GM19025 (cell line): Measurements from ENCODE around the gene INPP4A.

Experiments
- ATAC-seq: cut with Tn5 transposase; IDR thresholded peaks from one replicate; pipeline ENCODE4 v1.9.1; 2021; ENCODE audit warnings: mild to moderate bottlenecking, low read depth, moderate library complexity; ENCODE audit not compliant: unreplicated experiment

Gene INPP4A

GRCh38 chr2:98458667-98459380, 14.2 kb downstream of the INPP4A start:
- ATAC-seq: no peak

DNA sequence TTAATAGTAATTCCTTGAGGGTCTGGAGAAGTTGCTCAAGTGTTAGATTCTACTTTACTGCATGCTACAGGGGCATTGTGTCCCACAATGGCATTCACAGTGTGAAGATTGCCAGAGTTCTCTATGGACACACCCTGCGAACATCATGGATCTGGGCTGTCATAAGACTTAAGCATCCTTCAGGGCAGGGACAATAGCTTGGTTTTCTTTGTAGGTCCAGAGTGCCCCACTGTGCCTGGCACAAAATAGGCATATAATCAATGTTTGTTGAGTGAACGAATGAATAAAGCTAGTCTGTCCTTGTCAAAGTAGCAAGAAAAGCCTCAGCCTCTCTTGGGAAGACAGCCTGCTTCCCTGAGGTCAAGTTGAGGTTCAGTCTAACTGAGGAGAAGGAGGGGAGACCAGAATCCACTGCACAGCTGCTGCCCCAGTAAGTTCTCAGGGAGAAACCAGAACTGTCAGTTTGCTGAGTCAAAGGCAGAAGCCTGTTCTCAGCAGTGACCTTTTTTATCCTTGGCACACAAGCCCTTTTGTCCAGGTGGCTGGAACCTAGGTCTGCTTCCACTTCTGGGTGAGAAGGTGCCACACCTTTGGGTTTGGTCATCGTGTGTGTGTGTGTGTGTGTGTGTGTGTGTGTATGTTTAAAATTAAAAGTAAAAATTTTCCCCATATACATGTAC, 15.0 kb downstream of the INPP4A start:
- no peak for ATAC-seq

- ATAC-seq: peak; percentile 65
These were observed 16.2 kb downstream of the INPP4A start for GRCh38 chr2:98460573-98461497.

DNA sequence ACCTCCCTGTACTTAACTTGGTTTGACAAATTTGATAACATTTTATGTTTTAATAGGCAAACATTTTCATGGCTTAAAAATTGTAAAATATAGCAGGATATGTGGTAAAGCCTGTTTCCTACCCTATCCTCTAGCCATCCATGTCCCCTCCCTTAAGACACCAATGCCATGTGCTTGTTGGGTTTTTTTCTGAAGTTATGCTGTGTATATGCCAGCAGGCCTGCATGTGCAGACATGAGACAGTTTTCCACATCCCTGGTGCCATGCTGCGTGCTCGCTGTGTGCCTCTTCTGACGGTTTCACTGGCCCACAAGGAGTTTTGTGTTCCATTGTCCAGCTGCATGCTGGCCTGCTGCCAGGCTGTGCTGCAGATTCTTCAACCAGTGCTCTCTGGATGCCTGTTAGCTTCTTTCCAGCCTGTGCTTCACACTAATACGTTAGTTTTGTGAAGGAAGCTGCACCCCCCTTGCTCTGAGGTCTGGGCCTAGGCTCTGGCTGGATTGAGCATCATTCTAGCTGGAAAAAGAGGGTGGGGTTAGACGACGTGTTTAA, 16.9 kb downstream of the INPP4A start:
- no peak for ATAC-seq

DNA sequence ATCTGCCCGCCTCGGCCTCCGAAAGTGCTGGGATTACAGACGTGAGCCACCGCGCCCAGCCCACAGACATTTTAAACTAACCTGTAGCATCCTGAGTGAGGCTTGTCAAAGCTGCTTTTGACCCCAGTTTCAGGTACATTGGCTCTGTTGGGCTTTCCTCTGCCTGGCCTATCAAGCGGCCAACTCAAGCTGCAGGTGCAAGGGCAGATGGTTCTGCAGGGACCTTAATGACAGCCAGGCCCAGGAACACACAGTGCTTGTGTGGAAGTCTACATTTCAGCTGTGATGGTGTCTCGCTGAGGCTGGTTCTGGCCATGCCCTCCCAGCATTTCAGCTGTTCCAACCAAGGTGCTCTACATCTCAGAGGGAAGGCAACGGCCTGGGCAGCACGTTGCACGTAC, 18.4 kb downstream of the INPP4A start:
- no peak for ATAC-seq

- ATAC-seq: no peak
These were observed 18.9 kb downstream of the INPP4A start for GRCh38 chr2:98463551-98463971.

- ATAC-seq: no peak
These were observed 19.5 kb downstream of the INPP4A start for GRCh38 chr2:98463988-98464771.

DNA sequence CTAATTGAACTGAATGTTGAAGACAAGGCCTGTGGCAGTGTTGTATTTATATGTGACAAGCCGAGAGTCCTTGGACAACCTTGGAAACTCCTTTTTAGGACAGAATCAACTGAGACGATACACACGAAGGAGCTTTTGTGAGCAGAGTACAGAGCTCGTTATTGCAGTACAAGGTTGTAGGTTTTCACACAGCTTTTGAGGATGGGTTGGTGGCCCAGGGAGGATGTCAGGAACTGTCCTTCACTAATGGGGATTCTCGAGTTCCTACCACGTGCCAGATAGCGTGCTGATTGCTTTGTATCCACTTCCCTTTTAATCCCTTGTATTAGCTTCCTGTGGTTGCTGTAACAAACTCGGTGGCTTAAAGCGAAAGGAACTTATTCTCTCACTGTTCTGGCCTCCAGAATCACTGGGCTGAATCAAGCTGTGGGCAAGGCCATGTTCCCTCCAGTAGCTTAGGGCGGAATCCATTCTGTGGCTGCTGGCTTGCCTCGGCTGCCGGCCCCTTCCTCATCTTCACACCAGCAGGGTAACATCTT, 20.2 kb downstream of the INPP4A start:
- ATAC-seq: peak; percentile 24

- peak; percentile 33 for ATAC-seq
These were observed 21.0 kb downstream of the INPP4A start for GRCh38 chr2:98465456-98466226.

GRCh38 chr2:98467082-98467536, 22.5 kb downstream of the INPP4A start:
- no peak for ATAC-seq

DNA sequence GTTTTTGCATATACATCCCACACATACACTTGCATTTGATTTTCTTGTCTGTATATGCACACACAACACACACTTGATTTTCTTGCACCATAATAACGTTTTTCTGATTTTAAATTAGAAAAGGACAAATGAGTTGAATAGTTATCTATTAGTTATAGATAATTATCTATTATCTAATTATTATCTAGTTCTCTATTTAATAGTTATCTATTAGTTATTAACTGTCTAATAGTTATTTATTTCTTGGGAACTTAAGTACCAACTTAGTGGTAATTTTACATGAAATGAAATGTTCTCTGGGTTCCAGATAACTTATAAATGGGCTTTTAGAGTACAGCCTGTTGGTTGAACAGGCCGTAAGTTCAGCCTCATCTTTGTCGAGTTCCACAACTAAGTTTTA, 23.0 kb downstream of the INPP4A start:
- ATAC-seq: no peak

- ATAC-seq: peak; percentile 38
These were observed 24.1 kb downstream of the INPP4A start for GRCh38 chr2:98468621-98469236.

- ATAC-seq: no peak
These were observed 25.3 kb downstream of the INPP4A start for GRCh38 chr2:98469862-98470544.

GRCh38 chr2:98470851-98471255, 26.2 kb downstream of the INPP4A start:
- no peak for ATAC-seq

DNA sequence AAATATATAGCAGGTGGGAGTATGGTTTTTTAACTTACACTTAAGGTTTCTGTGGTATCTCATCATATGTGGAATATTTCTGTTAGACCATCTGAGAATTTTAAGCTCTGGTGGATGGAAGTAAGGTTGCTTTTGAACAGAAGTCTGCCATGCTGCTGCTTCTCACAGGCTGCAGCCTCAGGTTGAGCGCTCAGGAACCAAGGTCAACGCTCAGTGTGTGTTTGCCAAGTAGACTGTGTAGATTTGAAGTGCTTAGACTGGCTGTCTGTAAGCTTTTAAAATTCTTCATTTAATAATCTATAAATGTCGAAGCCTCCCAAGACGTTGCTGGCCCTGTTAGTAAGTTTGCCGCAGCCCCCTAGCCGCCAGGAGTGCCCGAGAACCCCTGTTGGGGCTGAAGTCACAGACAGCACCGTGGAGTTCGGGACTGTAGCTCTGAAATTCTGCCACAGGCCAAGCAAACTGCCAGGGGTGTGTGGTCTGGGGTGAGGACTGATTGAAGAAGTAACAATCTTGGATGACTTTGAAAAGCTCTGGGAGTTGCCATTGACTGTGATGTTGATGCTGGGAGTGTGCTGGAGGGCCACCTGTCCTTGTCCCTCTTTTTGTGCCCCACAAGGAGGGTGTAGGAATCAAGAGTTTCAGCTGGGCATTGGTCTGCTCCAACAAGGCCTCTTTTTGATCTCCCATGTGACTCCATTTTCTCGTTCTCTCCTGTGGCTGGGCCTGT, 26.9 kb downstream of the INPP4A start:
- no peak for ATAC-seq

- no peak for ATAC-seq
These were observed 27.5 kb downstream of the INPP4A start for GRCh38 chr2:98472132-98472650.
